BJ (cell line): ENCODE results near the gene P3H4. TPM values are rescaled to one million over a fixed set of nuclear protein-coding genes. Genes with fewer than 3 reads are reported as not detected.

Source experiments
- CTCF ChIA-PET: fragments of 350-600 bp; formaldehyde crosslinking; extraction: SDS; loops from one replicate; lab custom pipeline; 2021; ENCODE audit warnings: antibody characterized with exemption, inconsistent platforms; lab: Yijun Ruan, JAX
- POLR2A ChIA-PET: fragments of 300-600 bp; sonication (Branson Sonifier 250); formaldehyde crosslinking; extraction: SDS; loops from one replicate; lab custom pipeline; 2021; ENCODE audit warnings: antibody characterized with exemption; lab: Charles Lee
- DNase-seq: peaks from one replicate; pipeline ENCODE4 v3.0.0-alpha.2; 2011; ENCODE audit warnings: low read depth
- H3K27me3 ChIP-seq: 2 replicates; pipeline ENCODE4 v1.6.0; 2011; ENCODE audit warnings: low read length; ENCODE audit not compliant: control insufficient read depth, insufficient read depth
- H3K36me3 ChIP-seq: 2 replicates; pipeline ENCODE4 v1.5.1; 2011; ENCODE audit warnings: low read length; ENCODE audit not compliant: control insufficient read depth, insufficient read depth
- H3K4me3 ChIP-seq: 2 replicates; pipeline ENCODE4 v1.5.1; 2011; ENCODE audit warnings: low read depth, mild to moderate bottlenecking, control low read depth, low read length
- CTCF ChIP-seq: IDR thresholded peaks from 2 replicates; pipeline ENCODE4 v1.5.1; 2011; ENCODE audit warnings: low read depth, mild to moderate bottlenecking, control low read depth, inconsistent platforms, low read length, moderate library complexity; ENCODE audit not compliant: insufficient read depth
- polyA plus RNA-seq: library from polyadenylated mRNA; depleted of rRNA; stranded (reverse); fragments of >200 nt; gene quantifications from 2 replicates; pipeline ENCODE4 v1.2.3, GENCODE V29; 2011

Gene P3H4
- polyA plus RNA-seq, 1 experiment: 82.8 TPM

DNA sequence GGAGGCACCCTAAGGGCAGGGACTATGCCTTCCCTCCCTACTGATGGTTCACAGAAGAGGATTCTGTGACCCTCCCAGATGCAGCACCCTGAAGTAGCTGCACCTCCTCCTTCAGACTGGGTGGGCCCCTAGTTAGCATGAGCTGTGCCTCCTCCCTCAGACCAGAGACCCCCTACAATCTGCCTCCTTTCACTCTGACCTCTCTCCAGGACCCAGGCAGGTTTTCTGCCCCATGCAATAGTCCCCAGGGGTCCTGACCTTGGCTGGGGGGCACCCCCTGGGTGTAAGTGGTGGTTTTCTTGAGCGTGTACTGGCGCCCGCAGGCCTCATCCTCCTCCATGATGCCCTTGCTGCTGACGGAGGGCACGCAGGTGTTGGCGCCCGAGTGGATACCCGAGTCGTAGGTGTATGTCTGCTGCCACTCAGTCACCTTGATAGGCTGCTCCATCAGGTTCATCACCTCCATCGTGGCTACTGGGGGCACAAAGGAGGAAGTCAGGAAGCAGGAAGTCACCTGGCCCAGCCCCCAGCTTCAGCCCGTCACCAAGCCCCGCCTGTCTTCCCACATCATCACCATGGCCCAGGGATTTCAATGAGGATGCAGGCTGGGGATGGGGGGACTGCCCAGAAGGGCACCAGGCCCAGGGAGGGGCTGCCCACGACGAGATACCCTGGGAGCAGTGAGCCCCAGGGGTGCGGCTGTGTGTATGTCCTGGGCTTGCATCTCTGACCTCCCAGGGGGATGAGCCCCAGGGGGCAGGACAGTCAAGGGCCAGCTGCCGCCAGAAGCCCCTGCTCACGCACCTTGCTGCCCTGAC, 40.2 kb downstream of the P3H4 start:
- CTCF ChIA-PET: no interaction called here
- H3K4me3 ChIP-seq: no peak overlapping the region
- no peaks in the 10 kb centered on the region for H3K27me3 ChIP-seq
- no peak for TF ChIP-seq CTCF
- H3K36me3 ChIP-seq: peaks cover 22% of the 10 kb centered on the region
- POLR2A ChIA-PET: no interaction called here
- DNase-seq: no peak

GRCh38 chr17:41769985-41770384, 41.8 kb downstream of the P3H4 start:
- CTCF ChIA-PET: interaction anchor here (1.0 kb wide), 1 partner anchor 39 kb away, joined by 3 read pairs; no protein-coding TSS in a partner anchor
- Histone ChIP-seq H3K27me3 (no peaks in the 10 kb centered on the region), H3K4me3 (no peak overlapping the region), H3K36me3 (peaks cover 21% of the 10 kb centered on the region)
- POLR2A ChIA-PET: no interaction called here
- no peak for TF ChIP-seq CTCF
- DNase-seq: no peak

DNA sequence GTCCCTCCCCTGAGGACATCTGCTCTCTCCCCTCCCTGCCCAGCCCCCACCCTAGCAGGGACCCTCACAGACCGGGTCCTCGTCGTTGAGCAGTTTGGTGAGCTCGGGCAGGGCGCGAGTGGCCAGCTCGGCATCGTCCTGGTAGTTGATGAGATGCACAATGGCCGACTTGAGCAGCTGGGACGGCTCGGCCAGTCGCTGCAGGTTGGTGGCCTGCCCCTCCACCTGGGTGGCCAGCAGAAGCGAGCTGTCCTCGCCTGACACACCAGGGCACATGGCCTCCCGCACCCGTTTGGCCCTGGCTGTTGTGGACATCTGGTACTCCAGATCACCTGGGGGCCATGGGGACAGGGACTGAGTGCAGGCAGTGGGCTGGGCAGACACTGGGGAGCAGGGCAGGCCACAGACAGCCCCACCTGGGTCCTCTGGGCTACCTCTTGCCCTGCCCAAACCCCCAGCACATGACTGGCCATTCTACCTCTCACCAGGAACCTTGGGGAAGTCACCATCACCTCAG, 42.3 kb downstream of the P3H4 start:
- Histone ChIP-seq H3K4me3 (no peak overlapping the region), H3K27me3 (no peaks in the 10 kb centered on the region), H3K36me3 (peaks cover 26% of the 10 kb centered on the region)
- ChIA-PET POLR2A (no interaction called here), CTCF (no interaction called here)
- no peak for DNase-seq
- no peak for TF ChIP-seq CTCF

GRCh38 chr17:41768682-41769288, 43.0 kb downstream of the P3H4 start:
- Histone ChIP-seq H3K27me3 (no peaks in the 10 kb centered on the region), H3K4me3 (no peak overlapping the region), H3K36me3 (peaks cover 28% of the 10 kb centered on the region)
- ChIA-PET POLR2A (no interaction called here), CTCF (no interaction called here)
- no peak for TF ChIP-seq CTCF
- no peak for DNase-seq

DNA sequence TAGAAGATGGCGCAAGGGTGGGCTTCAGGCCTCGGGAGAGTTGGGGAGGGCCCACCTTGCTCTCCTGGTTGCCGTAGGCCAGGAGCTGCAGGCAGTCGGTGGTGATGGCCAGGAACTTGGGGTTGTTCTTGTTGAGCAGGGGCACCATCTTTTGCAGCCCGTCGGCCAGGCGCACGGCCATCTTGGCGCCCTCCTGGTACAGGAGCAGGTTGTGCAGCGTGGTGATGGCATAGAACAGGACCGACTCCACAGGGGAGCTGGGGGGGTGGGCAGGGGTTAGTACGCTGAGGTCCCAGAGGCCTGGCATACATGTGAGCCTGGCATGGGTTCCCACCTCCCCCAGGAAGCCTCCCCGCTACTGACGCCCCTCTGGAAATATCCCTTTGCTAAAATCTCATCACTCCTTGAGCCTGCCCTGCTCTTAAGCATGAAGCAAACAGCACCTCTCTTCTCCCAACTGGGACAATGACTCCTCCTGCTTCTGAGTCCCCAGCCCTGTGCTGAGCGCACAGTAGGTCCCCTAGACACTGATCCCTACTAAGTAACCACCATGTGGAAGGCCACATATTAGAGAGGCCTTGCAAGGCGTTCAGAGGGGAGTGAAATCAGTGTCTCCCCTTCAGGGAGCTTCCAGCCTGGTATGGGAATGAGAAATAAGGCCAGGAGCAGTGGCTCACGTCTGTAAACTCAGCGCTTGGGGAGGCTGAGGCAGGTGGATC, 44.3 kb downstream of the P3H4 start:
- Histone ChIP-seq H3K36me3 (peaks cover 30% of the 10 kb centered on the region), H3K4me3 (no peak overlapping the region), H3K27me3 (no peaks in the 10 kb centered on the region)
- DNase-seq: no peak
- no peak for TF ChIP-seq CTCF
- CTCF ChIA-PET: interaction anchor here (0.8 kb wide), 1 partner anchor 34 kb away, joined by 3 read pairs; no protein-coding TSS in a partner anchor
- POLR2A ChIA-PET: no interaction called here
